CD4-positive, CD25-positive, alpha-beta regulatory T cell (primary cell): ENCODE measurements around the gene ARAP1. TPM values are rescaled to one million over a fixed set of nuclear protein-coding genes. Genes with fewer than 3 reads are reported as not detected.
A peak's percentile ranks its signal among the peaks of the same experiment; 100 is the strongest.
"Not testable (repeated sequence)": the region's sequence is repeated elsewhere in the genome, so short reads cannot be mapped to it uniquely, and the experiment has no call there.

Experiments used
- ATAC-seq, 2 donors: fragments of 150-1000 bp; cut with Tn5 transposase; one replicate each; pipeline ENCODE4 v1.10.0; 2021; ENCODE audit warnings: low read depth in 2 of 2, moderate number of reproducible peaks in 2 of 2, moderate library complexity in 1 of 2
- DNase-seq, 3 donors: peaks; one replicate each; pipeline versions ENCODE4 v3.0.0 to v3.0.0-alpha.2; 2012 to 2022; ENCODE audit warnings: mixed read lengths in 1 of 3
- H3K27ac ChIP-seq: one replicate; pipeline ENCODE4 v1.7.0; 2013; ENCODE audit warnings: mild to moderate bottlenecking, low read length; ENCODE audit not compliant: insufficient read depth, poor library complexity, severe bottlenecking
- H3K27me3 ChIP-seq: one replicate; pipeline ENCODE4 v1.7.0; 2013; ENCODE audit warnings: low read length; ENCODE audit not compliant: control insufficient read depth, insufficient read depth
- H3K36me3 ChIP-seq: one replicate; pipeline ENCODE4 v1.7.0; 2013; ENCODE audit warnings: mild to moderate bottlenecking, low read length, moderate library complexity; ENCODE audit not compliant: control insufficient read depth, insufficient read depth
- H3K4me1 ChIP-seq: 2 replicates; pipeline ENCODE4 v1.7.0; 2013; ENCODE audit warnings: mild to moderate bottlenecking, low read length; ENCODE audit not compliant: insufficient read depth, control insufficient read depth, poor library complexity, severe bottlenecking
- H3K4me3 ChIP-seq: one replicate; pipeline ENCODE4 v1.7.0; 2013; ENCODE audit warnings: low read depth, mild to moderate bottlenecking, low read length, moderate library complexity
- H3K9me3 ChIP-seq, 2 experiments: 1 replicate in 1 of 2; 2 replicates in 1 of 2; pipeline ENCODE4 v1.7.0; 2013; ENCODE audit warnings: low read length in 2 of 2, mild to moderate bottlenecking in 1 of 2, moderate library complexity in 1 of 2; ENCODE audit not compliant: control insufficient read depth in 2 of 2
- H3K27ac Mint-ChIP-seq, 3 donors: one replicate each; pipeline ENCODE4 v1.8.0; 2020 to 2022; ENCODE audit warnings: mild to moderate bottlenecking in 3 of 3, mixed read lengths in 3 of 3, moderate library complexity in 2 of 3
- H3K27me3 Mint-ChIP-seq: one replicate; pipeline ENCODE4 v1.8.0; 2022; ENCODE audit warnings: mild to moderate bottlenecking, mixed read lengths
- H3K36me3 Mint-ChIP-seq: one replicate; pipeline ENCODE4 v1.8.0; 2020; ENCODE audit warnings: mixed read lengths
- H3K4me1 Mint-ChIP-seq, 4 donors: one replicate each; pipeline ENCODE4 v1.8.0; 2020 to 2022; ENCODE audit warnings: mixed read lengths in 4 of 4, mild to moderate bottlenecking in 1 of 4
- H3K4me3 Mint-ChIP-seq, 4 donors: one replicate each; pipeline ENCODE4 v1.8.0; 2020 to 2022; ENCODE audit warnings: mild to moderate bottlenecking in 4 of 4, mixed read lengths in 4 of 4, moderate library complexity in 3 of 4
- H3K9me3 Mint-ChIP-seq, 7 donors: one replicate each; pipeline ENCODE4 v1.8.0; 2020 to 2022; ENCODE audit warnings: mixed read lengths in 7 of 7, mild to moderate bottlenecking in 3 of 7, moderate library complexity in 2 of 7
- polyA plus RNA-seq, 4 donors: library from polyadenylated mRNA; unstranded; fragments of 300-500 nt; fragmentation: Illumina TruSeq; gene quantifications; one replicate each; pipeline ENCODE4 v1.2.3, GENCODE V29; 2021
- total RNA-seq: library from RNA; stranded (reverse); gene quantifications from one replicate; pipeline ENCODE4 v1.2.3, GENCODE V29; 2022

ARAP1 gene
- total RNA-seq: 136 TPM
- polyA plus RNA-seq: 10 to 100 TPM; 24.7 to 43.7 (median 29.5) TPM

GRCh38 chr11:72752088-72752914 lies at the start of gene ARAP1:
Gene ARAP1 (minus strand): TSS chr11:72752408. CDS start chr11:72727128, 25,280 bp downstream.
- Mint-ChIP-seq H3K36me3 (peaks cover 14% of the 10 kb centered on the region), H3K27ac (peak within 1 kb of the TSS; percentile 92 to 97 (median 97)), H3K4me1 (peaks cover 6 to 59% (median 37%) of the 10 kb centered on the region in 4 donors), H3K4me3 (peak within 1 kb of the TSS; percentile 89 to 99 (median 96)), H3K9me3 (no peaks in the 10 kb centered on the region), H3K27me3 (no peaks in the 10 kb centered on the region)
- Histone ChIP-seq H3K4me1 (peaks cover 32% of the 10 kb centered on the region), H3K27ac (peak within 1 kb of the TSS; percentile 65), H3K4me3 (peak within 1 kb of the TSS; percentile 79), H3K27me3 (no peaks in the 10 kb centered on the region), H3K36me3 (no peaks in the 10 kb centered on the region), H3K9me3 (no peaks in the 10 kb centered on the region)
- DNase-seq (peak; percentile 74 to 89 (median 82)), ATAC-seq (peak; percentile 86 to 89)

GRCh38 chr11:72799441-72799840 lies 47.2 kb upstream of the ARAP1 start:
- Histone ChIP-seq H3K4me3 (no peak overlapping the region), H3K4me1 (peaks cover 3% of the 10 kb centered on the region), H3K27me3 (no peaks in the 10 kb centered on the region), H3K9me3 (no peaks in the 10 kb centered on the region), H3K27ac (no peak overlapping the region), H3K36me3 (no peaks in the 10 kb centered on the region)
- ATAC-seq (no peak), DNase-seq (no peak)
- H3K36me3 Mint-ChIP-seq: no peaks in the 10 kb centered on the region
- peaks cover 0 to 5% (median 4%) of the 10 kb centered on the region in 4 donors for H3K4me1 Mint-ChIP-seq
- no peak overlapping the region for H3K4me3 Mint-ChIP-seq
- no peaks in the 10 kb centered on the region for H3K9me3 Mint-ChIP-seq
- no peaks in the 10 kb centered on the region for H3K27me3 Mint-ChIP-seq
- peak overlapping the region in 1 of 3 donors; percentile 33 for H3K27ac Mint-ChIP-seq

- no peaks in the 10 kb centered on the region for H3K27me3 ChIP-seq
- H3K4me3 ChIP-seq: no peak overlapping the region
- H3K4me3 Mint-ChIP-seq: peak overlapping the region in 1 of 4 donors; percentile 76
- H3K27ac Mint-ChIP-seq: no peak overlapping the region
- H3K4me1 Mint-ChIP-seq: peaks cover 9 to 13% (median 9%) of the 10 kb centered on the region in 4 donors
- H3K27me3 Mint-ChIP-seq: no peaks in the 10 kb centered on the region
- H3K36me3 Mint-ChIP-seq: no peaks in the 10 kb centered on the region
- ATAC-seq (no peak), DNase-seq (no peak)
- no peaks in the 10 kb centered on the region for H3K36me3 ChIP-seq
- no peaks in the 10 kb centered on the region for H3K9me3 ChIP-seq
- H3K27ac ChIP-seq: no peak overlapping the region
- peaks cover 10% of the 10 kb centered on the region for H3K4me1 ChIP-seq
- no peaks in the 10 kb centered on the region for H3K9me3 Mint-ChIP-seq
Observed at GRCh38 chr11:72798361-72798760, 46.2 kb upstream of the ARAP1 start.

GRCh38 chr11:72793425-72794367 lies 41.5 kb upstream of the ARAP1 start, which contains the start of gene STARD10:
Gene STARD10 (minus strand): TSS chr11:72794047. CDS start chr11:72781181, 12,866 bp downstream.
- Histone ChIP-seq H3K27me3 (no peaks in the 10 kb centered on the region), H3K4me1 (peaks cover 19% of the 10 kb centered on the region), H3K27ac (peak within 1 kb of the TSS; percentile 99), H3K9me3 (no peaks in the 10 kb centered on the region), H3K4me3 (peak within 1 kb of the TSS; percentile 82), H3K36me3 (no peaks in the 10 kb centered on the region)
- no peaks in the 10 kb centered on the region for H3K9me3 Mint-ChIP-seq
- peaks cover 10 to 29% (median 21%) of the 10 kb centered on the region in 4 donors for H3K4me1 Mint-ChIP-seq
- no peaks in the 10 kb centered on the region for H3K27me3 Mint-ChIP-seq
- ATAC-seq: peak; percentile 91 to 93
- peak; percentile 89 to 96 (median 95) for DNase-seq
- no peaks in the 10 kb centered on the region for H3K36me3 Mint-ChIP-seq
- peak within 1 kb of the TSS; percentile 95 to 99 (median 98) for H3K4me3 Mint-ChIP-seq
- peak within 1 kb of the TSS; percentile 96 to 100 (median 99) for H3K27ac Mint-ChIP-seq

DNA sequence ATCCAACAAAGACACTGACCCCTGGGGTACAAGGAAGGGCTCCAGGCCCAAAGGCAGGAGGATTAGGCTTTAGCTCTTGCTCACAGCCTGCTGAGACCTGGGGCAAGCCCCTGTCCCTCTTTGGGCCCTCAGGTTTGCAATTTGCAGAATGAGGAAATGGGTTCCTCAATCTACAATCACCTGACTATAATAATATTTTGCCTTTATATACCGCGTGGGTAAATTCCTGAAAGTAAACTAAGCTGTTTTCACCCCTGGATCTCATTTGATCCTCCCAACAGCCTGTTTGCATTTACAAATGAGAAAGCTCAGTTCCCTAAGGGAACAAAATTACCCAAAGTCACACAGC lies 40.8 kb upstream of the ARAP1 start:
- H3K9me3 ChIP-seq: no peaks in the 10 kb centered on the region
- Mint-ChIP-seq H3K27me3 (no peaks in the 10 kb centered on the region), H3K4me1 (peaks cover 10 to 29% (median 21%) of the 10 kb centered on the region in 4 donors), H3K9me3 (no peaks in the 10 kb centered on the region), H3K36me3 (no peaks in the 10 kb centered on the region), H3K4me3 (peak overlapping the region; percentile 95 to 99 (median 98)), H3K27ac (peak overlapping the region; percentile 96 to 100 (median 99))
- H3K27me3 ChIP-seq: no peaks in the 10 kb centered on the region
- ATAC-seq (no peak), DNase-seq (peak in 1 of 3 donors; percentile 12)
- peaks cover 19% of the 10 kb centered on the region for H3K4me1 ChIP-seq
- H3K4me3 ChIP-seq: peak overlapping the region; percentile 82
- no peaks in the 10 kb centered on the region for H3K36me3 ChIP-seq
- peak overlapping the region; percentile 99 for H3K27ac ChIP-seq

DNA sequence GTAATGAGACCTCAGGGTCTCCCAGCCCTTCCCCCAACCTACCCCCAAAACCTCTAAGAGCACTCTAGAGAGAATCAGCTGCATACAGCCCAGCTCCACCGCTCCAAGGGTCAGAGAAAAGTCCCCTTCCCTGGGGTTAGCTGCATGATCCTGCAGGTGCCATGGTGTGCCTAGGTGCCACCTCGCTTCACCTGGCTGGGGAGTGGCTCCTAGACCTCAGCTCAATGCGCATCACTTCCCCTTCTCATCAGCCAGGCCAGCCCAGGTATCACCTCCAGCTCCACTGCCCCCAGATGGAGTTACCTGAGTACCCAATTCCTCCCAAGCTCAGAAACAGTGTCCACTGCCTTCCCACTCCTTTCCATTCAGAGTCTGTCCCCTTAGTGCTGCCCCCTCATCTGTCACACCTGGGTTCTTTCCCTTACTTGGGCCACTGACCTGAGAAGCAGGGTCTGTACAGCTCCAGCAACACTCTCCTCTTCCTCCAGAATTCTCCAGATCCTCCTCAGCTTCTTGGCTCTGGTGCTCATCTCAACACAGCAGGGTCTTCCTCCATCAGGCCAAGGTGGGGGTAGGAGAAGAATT lies 40.3 kb upstream of the ARAP1 start:
- DNase-seq: no peak
- H3K4me3 ChIP-seq: peak overlapping the region; percentile 82
- Mint-ChIP-seq H3K36me3 (no peaks in the 10 kb centered on the region), H3K4me3 (peak overlapping the region; percentile 51 to 99 (median 96)), H3K4me1 (peaks cover 10 to 29% (median 21%) of the 10 kb centered on the region in 4 donors), H3K27ac (peak overlapping the region; percentile 96 to 100 (median 99)), H3K27me3 (peaks cover 4% of the 10 kb centered on the region), H3K9me3 (no peaks in the 10 kb centered on the region)
- peak overlapping the region; percentile 99 for H3K27ac ChIP-seq
- ATAC-seq: no peak
- H3K4me1 ChIP-seq: peaks cover 19% of the 10 kb centered on the region
- H3K27me3 ChIP-seq: no peaks in the 10 kb centered on the region
- H3K36me3 ChIP-seq: no peaks in the 10 kb centered on the region
- H3K9me3 ChIP-seq: no peaks in the 10 kb centered on the region

- H3K9me3 ChIP-seq, H3K36me3 Mint-ChIP-seq, H3K36me3 ChIP-seq, H3K9me3 Mint-ChIP-seq, H3K27ac ChIP-seq, H3K27me3 Mint-ChIP-seq, H3K27me3 ChIP-seq, DNase-seq, H3K4me3 ChIP-seq, ATAC-seq: not testable (repeated sequence)
- H3K4me1 ChIP-seq: peaks cover 19% of the 10 kb centered on the region
- peak overlapping the region in 1 of 4 donors; percentile 51 for H3K4me3 Mint-ChIP-seq
- H3K27ac Mint-ChIP-seq: peak overlapping the region in 2 of 3 donors; percentile 48 to 73
- H3K4me1 Mint-ChIP-seq: peaks cover 10 to 29% (median 21%) of the 10 kb centered on the region in 4 donors
Observed at GRCh38 chr11:72791228-72791627, 39.0 kb upstream of the ARAP1 start.
